ENCODE measurements around the gene FBXL13.

Gene FBXL13

GRCh38 chr7:102935450-102936115 lies 139.0 kb downstream of the FBXL13 start:
- no peaks in the 10 kb centered on the region for H3K9me3 Mint-ChIP-seq (ENCODE audit: low read depth)
- H3K4me1 Mint-ChIP-seq (ENCODE audit: low read depth) = no peaks in the 10 kb centered on the region
- H3K27ac Mint-ChIP-seq = no peak overlapping the region
- H3K27me3 Mint-ChIP-seq = no peaks in the 10 kb centered on the region
- no peaks in the 10 kb centered on the region for H3K36me3 Mint-ChIP-seq
- H3K4me3 Mint-ChIP-seq = no peak overlapping the region

- Mint-ChIP-seq H3K4me1 (ENCODE audit: low read depth) (no peaks in the 10 kb centered on the region), H3K9me3 (ENCODE audit: low read depth) (no peaks in the 10 kb centered on the region), H3K4me3 (no peak overlapping the region), H3K27me3 (no peaks in the 10 kb centered on the region), H3K36me3 (no peaks in the 10 kb centered on the region), H3K27ac (no peak overlapping the region)
Observed at GRCh38 chr7:102934701-102935100, 139.9 kb downstream of the FBXL13 start.

GRCh38 chr7:102934239-102934638 lies 140.4 kb downstream of the FBXL13 start:
- Mint-ChIP-seq H3K27ac (no peak overlapping the region), H3K4me1 (ENCODE audit: low read depth) (no peaks in the 10 kb centered on the region), H3K4me3 (no peak overlapping the region), H3K27me3 (no peaks in the 10 kb centered on the region), H3K36me3 (no peaks in the 10 kb centered on the region), H3K9me3 (ENCODE audit: low read depth) (no peaks in the 10 kb centered on the region)

- Mint-ChIP-seq H3K27ac (no peak overlapping the region), H3K4me1 (ENCODE audit: low read depth) (no peaks in the 10 kb centered on the region), H3K9me3 (ENCODE audit: low read depth) (no peaks in the 10 kb centered on the region), H3K36me3 (no peaks in the 10 kb centered on the region), H3K4me3 (no peak overlapping the region), H3K27me3 (no peaks in the 10 kb centered on the region)
Observed at GRCh38 chr7:102933763-102934162, 140.8 kb downstream of the FBXL13 start.

- no peaks in the 10 kb centered on the region for H3K4me1 Mint-ChIP-seq (ENCODE audit: low read depth)
- H3K27me3 Mint-ChIP-seq = no peaks in the 10 kb centered on the region
- H3K36me3 Mint-ChIP-seq = no peaks in the 10 kb centered on the region
- H3K9me3 Mint-ChIP-seq (ENCODE audit: low read depth) = no peaks in the 10 kb centered on the region
- no peak overlapping the region for H3K4me3 Mint-ChIP-seq
- no peak overlapping the region for H3K27ac Mint-ChIP-seq
Observed at GRCh38 chr7:102931757-102932156, 142.8 kb downstream of the FBXL13 start.

GRCh38 chr7:102927312-102927933 lies 147.2 kb downstream of the FBXL13 start:
- H3K4me1 Mint-ChIP-seq (ENCODE audit: low read depth) = no peaks in the 10 kb centered on the region
- H3K36me3 Mint-ChIP-seq = no peaks in the 10 kb centered on the region
- H3K9me3 Mint-ChIP-seq (ENCODE audit: low read depth) = no peaks in the 10 kb centered on the region
- H3K27me3 Mint-ChIP-seq = no peaks in the 10 kb centered on the region
- H3K4me3 Mint-ChIP-seq = no peak overlapping the region
- no peak overlapping the region for H3K27ac Mint-ChIP-seq

GRCh38 chr7:102926783-102927140 lies 147.8 kb downstream of the FBXL13 start:
- H3K36me3 Mint-ChIP-seq = no peaks in the 10 kb centered on the region
- H3K4me3 Mint-ChIP-seq = no peak overlapping the region
- no peaks in the 10 kb centered on the region for H3K9me3 Mint-ChIP-seq (ENCODE audit: low read depth)
- H3K27me3 Mint-ChIP-seq = no peaks in the 10 kb centered on the region
- no peaks in the 10 kb centered on the region for H3K4me1 Mint-ChIP-seq (ENCODE audit: low read depth)
- no peak overlapping the region for H3K27ac Mint-ChIP-seq

- Mint-ChIP-seq H3K4me3 (no peak overlapping the region), H3K27me3 (no peaks in the 10 kb centered on the region), H3K9me3 (ENCODE audit: low read depth) (no peaks in the 10 kb centered on the region), H3K4me1 (ENCODE audit: low read depth) (no peaks in the 10 kb centered on the region), H3K27ac (no peak overlapping the region), H3K36me3 (no peaks in the 10 kb centered on the region)
Observed at GRCh38 chr7:102925976-102926782, 148.4 kb downstream of the FBXL13 start.

GRCh38 chr7:102918845-102919244 lies 155.8 kb downstream of the FBXL13 start:
- Mint-ChIP-seq H3K4me3 (no peak overlapping the region), H3K27me3 (no peaks in the 10 kb centered on the region), H3K9me3 (ENCODE audit: low read depth) (no peaks in the 10 kb centered on the region), H3K27ac (no peak overlapping the region), H3K4me1 (ENCODE audit: low read depth) (no peaks in the 10 kb centered on the region), H3K36me3 (peaks cover 5% of the 10 kb centered on the region)

GRCh38 chr7:102917436-102918353 lies 156.9 kb downstream of the FBXL13 start:
- no peak overlapping the region for H3K27ac Mint-ChIP-seq
- no peaks in the 10 kb centered on the region for H3K27me3 Mint-ChIP-seq
- H3K4me3 Mint-ChIP-seq = no peak overlapping the region
- H3K36me3 Mint-ChIP-seq = peaks cover 5% of the 10 kb centered on the region
- no peaks in the 10 kb centered on the region for H3K4me1 Mint-ChIP-seq (ENCODE audit: low read depth)
- H3K9me3 Mint-ChIP-seq (ENCODE audit: low read depth) = no peaks in the 10 kb centered on the region

- no peaks in the 10 kb centered on the region for H3K27me3 Mint-ChIP-seq
- no peak overlapping the region for H3K27ac Mint-ChIP-seq
- H3K4me1 Mint-ChIP-seq (ENCODE audit: low read depth) = no peaks in the 10 kb centered on the region
- no peaks in the 10 kb centered on the region for H3K9me3 Mint-ChIP-seq (ENCODE audit: low read depth)
- H3K4me3 Mint-ChIP-seq = no peak overlapping the region
- peaks cover 5% of the 10 kb centered on the region for H3K36me3 Mint-ChIP-seq
Observed at GRCh38 chr7:102916881-102917280, 157.7 kb downstream of the FBXL13 start.

GRCh38 chr7:102916426-102916825 lies 158.2 kb downstream of the FBXL13 start:
- H3K27ac Mint-ChIP-seq = no peak overlapping the region
- H3K9me3 Mint-ChIP-seq (ENCODE audit: low read depth) = no peaks in the 10 kb centered on the region

GRCh38 chr7:102914585-102914984 lies 160.0 kb downstream of the FBXL13 start:
- Mint-ChIP-seq H3K27ac (no peak overlapping the region), H3K4me1 (ENCODE audit: low read depth) (no peaks in the 10 kb centered on the region), H3K9me3 (ENCODE audit: low read depth) (no peaks in the 10 kb centered on the region), H3K27me3 (no peaks in the 10 kb centered on the region), H3K36me3 (peaks cover 11% of the 10 kb centered on the region), H3K4me3 (no peak overlapping the region)

More at GRCh38 chr7:102916426-102916825, 158.2 kb downstream of the FBXL13 start:
- no peaks in the 10 kb centered on the region for H3K4me1 Mint-ChIP-seq (ENCODE audit: low read depth)
- H3K4me3 Mint-ChIP-seq = no peak overlapping the region
- no peaks in the 10 kb centered on the region for H3K27me3 Mint-ChIP-seq
- peaks cover 5% of the 10 kb centered on the region for H3K36me3 Mint-ChIP-seq

- Mint-ChIP-seq H3K9me3 (ENCODE audit: low read depth) (no peaks in the 10 kb centered on the region), H3K4me3 (no peak overlapping the region), H3K27me3 (no peaks in the 10 kb centered on the region), H3K27ac (no peak overlapping the region), H3K4me1 (ENCODE audit: low read depth) (no peaks in the 10 kb centered on the region), H3K36me3 (peaks cover 11% of the 10 kb centered on the region)
Observed at GRCh38 chr7:102913826-102914225, 160.8 kb downstream of the FBXL13 start.

Measured in activated naive CD8-positive, alpha-beta T cell (primary cell).